Stimulated activated CD8-positive, alpha-beta memory T cell treated with anti-CD3 and anti-CD28 coated beads, Interleukin-7, amount 100 ng/mL, for 4 hours (primary cell): ENCODE data around the gene CBLN3.

Experiments used
- DNase-seq, 2 donors: peaks; one replicate each; pipeline ENCODE4 v3.0.0-alpha.2; 2020; ENCODE audit warnings: low read depth in 2 of 2

CBLN3 gene

DNA sequence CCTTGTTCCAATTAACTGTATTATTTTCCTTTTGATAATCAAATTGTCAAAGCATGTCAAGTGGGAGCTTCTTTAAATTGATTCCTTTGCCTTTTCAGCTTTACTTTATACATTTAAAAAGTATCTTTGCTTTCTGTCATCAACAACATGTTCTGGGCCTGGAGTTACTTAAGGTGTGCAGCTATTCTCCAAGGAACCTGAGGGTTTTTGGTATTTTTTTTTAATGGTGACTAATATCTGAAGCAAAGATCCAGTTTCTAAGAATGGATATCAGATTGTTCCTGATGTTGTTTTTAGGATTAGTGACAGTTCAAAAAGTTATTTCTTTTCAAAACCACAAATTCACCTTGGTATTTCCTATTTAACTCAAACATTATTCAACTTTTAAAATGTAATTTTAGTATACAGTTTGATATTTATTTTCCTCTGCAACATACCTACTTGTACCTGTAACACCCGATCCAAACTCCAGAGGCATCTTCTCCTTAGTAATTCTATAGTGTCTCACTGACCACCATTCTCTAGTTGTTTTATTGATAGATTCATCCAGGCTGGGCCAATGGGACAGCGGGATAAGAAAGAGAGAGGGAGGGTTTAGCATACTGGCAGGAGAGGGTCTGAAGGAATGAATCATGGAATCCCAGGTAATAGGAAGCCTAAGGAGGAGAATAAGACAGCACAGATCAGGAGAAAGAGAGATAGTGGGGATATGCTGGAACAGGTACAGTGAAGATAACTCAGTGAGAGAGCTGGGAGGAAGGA lies 3.1 kb downstream of the CBLN3 start:
- DNase-seq = no peak

DNA sequence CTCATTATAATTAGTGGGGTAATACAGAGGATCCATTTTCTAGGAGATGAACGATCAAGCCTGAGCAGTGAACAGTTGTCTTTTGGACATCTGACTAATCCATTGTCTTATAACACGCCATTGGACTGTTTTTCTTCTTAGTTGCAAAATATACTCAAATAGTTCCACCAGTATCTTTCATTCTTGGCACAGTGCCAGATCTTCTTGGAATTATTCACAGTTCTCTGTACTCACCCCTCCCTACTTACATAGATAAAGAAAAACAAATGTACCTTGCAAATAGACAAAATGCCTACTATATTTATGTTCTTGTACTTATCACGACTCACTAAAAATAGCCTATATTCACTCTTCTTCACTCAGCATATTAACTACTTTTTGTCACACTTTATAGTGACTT lies 3.8 kb downstream of the CBLN3 start:
- no peak for DNase-seq

DNA sequence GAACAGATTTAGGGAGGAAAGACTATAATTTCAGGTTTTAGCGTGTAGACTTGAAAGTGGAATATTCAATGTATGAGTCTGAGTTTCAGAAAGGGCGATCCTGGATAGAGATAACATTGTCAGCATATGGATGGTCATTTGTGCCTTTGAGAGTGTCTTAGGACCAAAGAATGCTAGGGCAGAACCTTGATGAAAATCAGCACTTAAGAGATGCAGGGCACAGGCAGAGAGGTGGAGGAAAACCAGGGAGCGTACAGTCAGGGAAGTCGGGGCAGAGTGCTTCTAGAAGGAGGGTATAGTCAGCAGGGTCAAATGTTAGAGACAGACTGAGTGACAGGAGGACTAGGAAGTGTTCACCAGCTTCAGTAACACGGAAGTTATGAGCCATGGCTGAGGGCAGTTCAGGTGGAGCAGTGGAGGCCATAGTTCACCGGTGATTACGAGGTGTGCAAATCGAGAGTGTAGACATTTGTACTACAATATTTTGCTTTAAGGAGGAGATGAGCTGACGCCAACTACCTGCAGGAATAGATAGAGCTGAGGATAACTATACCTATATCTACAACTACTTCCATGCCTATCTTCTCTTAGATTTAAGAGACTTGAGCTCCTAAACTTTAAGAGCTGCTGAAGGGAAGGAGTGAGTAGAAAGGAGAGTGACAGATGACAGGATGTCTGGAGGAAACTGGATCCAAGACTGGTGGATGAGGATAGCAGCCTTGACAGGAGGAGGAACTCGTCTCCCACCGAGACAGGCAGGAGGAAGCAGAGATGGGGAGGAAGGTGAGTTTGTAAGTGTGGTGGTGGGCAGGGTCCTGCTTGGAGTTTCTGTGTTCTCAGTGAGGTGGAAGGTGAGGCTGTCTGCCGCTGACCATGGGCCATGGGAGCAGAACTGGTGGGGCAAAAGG lies 6.5 kb downstream of the CBLN3 start:
- DNase-seq = no peak

DNA sequence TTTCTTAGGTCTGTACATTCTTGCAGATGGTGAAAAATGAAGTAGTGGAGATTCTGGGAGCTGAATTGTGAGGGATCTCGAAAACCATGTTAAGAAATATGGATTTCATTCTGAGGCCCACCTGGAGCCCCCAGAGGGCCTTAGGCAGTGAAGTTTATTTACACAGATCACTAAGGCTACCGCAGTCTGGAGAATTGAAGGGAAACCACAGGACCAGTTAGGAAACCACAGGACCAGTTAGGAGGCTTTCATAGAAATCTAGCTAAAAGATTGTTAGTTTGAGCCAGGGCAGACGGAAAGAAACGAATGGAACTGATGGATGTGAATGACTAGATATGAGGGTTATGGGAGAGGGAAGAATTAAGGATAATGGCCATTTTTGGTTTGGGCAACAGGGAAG lies 7.2 kb downstream of the CBLN3 start:
- DNase-seq = no peak

DNA sequence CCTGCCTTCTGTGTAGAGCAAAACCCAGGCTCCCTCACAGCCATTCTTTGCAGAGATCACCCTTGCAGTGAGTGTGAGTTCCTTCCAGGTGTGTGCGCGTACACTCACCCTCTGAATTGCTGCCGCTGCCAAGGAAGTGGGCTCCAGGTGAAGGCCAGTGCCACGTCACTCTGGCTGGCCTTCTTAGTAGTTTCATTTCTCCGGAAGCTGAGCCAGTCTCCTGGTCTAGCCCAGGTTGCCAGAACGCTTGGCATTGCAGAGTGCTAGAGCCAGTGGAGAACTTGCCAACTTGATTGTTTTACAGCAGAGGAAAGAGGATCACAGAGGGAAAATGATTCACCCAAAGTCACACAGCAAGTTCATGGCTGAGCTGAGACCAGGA lies 11.0 kb downstream of the CBLN3 start:
- DNase-seq = no peak

DNA sequence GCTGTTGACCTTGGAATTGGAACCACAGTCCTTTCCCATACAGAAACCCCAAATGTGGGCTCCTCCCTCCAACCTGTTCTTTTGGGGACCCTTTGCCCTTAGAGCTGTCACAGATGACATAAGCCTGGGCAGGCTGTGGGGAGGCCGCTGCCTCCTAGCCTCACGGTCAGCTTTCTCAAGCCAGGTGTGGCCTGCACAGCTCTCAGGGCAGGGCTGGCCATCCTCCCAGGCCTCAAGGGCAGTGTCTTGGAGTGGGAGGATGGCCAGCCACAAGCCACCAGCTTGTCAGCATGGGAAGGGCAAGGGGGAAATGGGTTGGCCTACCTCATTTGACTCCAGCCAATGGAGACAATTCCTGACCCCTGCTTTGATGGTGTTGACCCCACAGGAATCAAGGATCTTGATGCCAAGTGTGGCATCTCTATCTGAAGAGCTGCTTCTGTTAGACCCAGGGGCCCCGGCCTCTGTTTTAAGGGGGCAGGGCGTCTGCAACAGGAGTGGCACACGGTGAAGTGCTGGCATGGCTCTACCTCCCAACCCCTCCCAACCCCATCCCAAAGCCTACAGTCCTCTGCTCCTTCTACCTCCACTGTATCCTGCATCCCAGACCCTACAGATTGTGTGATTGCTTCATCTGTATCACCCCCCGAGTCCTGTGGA lies 11.5 kb downstream of the CBLN3 start:
- DNase-seq = no peak

DNA sequence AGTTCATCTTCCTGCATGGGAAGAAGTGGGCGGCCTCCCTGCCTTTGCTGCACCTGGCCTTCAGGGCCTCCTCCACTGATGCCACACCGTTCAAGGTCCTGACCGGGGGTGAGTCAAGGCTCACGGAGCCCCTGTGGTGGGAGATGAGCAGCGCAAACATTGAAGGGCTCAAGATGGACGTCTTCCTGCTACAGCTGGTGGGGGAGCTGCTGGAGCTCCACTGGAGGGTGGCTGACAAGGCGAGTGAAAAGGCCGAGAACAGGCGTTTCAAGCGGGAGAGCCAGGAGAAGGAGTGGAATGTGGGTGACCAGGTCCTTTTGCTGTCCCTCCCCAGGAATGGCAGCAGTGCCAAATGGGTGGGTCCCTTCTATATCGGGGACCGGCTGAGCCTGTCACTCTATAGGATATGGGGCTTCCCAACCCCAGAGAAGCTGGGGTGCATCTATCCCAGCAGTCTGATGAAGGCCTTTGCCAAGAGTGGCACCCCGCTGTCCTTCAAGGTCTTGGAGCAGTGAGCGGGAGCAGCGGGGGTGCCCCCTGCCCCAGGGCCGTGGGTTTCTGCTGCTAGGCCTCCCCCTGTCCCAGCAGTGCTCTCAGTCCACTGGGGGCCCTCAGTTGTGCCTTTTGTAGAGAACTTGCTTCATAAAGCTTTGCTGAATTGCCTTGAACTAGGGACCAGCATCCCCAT lies 12.4 kb downstream of the CBLN3 start:
- no peak for DNase-seq

DNA sequence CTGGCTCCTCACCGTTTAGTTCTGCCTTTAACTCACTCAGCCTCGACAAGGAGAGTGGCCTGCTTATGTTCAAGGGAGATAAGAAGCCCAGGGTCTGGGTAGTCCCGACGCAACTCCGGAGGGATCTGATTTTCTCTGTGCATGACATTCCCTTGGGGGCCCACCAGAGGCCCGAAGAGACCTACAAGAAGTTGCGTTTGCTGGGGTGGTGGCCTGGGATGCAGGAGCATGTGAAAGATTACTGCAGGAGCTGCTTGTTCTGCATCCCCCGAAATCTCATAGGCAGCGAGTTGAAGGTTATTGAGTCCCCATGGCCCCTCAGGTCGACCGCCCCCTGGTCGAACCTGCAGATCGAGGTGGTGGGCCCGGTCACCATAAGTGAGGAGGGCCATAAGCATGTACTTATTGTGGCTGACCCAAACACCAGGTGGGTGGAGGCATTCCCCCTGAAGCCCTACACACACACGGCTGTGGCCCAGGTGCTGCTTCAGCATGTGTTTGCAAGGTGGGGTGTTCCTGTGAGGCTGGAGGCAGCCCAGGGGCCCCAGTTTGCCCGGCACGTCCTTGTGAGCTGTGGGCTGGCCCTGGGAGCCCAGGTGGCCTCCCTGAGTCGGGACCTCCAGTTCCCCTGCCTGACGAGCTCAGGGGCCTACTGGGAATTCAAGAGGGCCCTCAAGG lies 13.1 kb downstream of the CBLN3 start:
- DNase-seq = no peak

DNA sequence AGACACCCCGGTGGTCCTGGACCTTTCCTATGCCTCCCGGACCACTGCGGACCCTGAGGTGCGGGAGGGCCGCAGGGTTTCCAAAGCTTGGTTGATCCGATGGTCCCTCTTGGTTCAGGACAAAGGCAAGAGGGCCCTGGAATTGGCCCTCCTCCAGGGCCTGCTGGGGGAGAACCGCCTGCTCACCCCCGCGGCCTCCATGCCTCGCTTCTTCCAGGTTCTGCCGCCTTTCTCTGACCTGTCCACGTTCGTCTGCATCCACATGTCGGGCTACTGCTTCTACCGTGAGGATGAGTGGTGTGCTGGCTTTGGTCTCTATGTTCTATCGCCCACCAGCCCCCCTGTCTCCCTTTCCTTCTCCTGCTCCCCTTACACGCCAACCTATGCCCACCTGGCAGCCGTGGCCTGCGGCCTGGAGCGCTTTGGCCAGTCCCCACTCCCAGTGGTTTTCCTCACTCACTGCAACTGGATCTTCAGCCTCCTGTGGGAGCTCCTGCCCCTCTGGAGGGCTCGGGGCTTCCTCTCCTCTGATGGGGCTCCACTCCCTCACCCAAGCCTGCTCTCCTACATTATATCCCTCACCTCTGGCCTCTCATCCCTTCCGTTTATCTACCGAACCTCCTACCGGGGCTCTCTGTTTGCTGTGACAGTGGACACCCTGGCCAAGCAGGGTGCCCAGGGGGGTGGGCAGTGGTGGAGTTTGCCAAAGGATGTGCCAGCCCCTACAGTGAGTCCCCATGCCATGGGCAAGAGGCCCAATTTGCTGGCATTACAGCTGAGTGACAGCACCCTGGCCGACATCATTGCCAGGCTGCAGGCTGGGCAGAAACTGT lies 13.8 kb downstream of the CBLN3 start:
- no peak for DNase-seq

DNA sequence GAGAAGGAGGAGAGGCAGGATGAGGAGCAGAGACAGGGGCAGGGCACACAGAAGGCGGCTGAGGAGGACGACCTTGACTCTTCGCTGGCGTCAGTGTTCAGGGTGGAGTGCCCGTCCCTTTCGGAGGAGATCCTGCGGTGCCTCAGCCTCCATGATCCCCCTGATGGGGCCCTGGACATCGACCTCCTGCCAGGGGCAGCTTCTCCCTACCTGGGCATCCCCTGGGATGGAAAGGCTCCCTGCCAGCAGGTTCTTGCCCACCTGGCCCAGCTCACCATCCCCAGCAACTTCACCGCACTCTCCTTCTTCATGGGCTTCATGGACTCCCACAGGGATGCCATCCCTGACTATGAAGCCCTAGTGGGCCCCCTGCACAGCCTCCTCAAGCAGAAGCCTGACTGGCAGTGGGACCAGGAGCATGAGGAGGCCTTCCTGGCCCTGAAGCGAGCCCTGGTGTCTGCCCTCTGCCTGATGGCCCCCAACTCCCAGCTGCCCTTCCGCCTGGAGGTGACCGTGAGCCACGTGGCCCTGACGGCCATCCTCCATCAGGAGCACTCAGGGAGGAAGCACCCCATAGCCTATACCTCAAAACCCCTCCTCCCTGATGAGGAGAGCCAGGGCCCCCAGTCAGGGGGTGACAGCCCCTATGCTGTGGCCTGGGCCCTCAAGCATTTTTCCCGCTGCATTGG lies 14.6 kb downstream of the CBLN3 start:
- no peak for DNase-seq

DNA sequence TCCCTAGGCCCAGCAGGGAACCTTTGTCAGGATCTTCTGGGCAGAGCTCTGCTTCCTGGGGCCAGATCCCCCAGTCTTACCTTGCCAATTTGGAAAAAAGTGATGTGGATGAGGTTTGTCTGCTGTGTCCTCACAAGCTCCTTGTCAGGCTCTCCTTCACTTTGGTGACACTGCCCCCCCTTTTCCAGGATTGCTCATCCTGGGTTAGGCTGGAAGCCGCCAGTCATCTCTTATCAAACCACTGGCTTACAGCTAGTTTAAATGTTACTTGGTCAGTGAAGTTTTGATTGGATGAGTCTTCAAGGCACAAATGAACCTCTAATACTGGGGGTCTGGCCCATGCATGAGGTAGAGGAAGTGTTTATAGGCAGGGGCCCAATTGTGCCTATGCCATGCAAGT lies 15.4 kb downstream of the CBLN3 start:
- no peak for DNase-seq

DNA sequence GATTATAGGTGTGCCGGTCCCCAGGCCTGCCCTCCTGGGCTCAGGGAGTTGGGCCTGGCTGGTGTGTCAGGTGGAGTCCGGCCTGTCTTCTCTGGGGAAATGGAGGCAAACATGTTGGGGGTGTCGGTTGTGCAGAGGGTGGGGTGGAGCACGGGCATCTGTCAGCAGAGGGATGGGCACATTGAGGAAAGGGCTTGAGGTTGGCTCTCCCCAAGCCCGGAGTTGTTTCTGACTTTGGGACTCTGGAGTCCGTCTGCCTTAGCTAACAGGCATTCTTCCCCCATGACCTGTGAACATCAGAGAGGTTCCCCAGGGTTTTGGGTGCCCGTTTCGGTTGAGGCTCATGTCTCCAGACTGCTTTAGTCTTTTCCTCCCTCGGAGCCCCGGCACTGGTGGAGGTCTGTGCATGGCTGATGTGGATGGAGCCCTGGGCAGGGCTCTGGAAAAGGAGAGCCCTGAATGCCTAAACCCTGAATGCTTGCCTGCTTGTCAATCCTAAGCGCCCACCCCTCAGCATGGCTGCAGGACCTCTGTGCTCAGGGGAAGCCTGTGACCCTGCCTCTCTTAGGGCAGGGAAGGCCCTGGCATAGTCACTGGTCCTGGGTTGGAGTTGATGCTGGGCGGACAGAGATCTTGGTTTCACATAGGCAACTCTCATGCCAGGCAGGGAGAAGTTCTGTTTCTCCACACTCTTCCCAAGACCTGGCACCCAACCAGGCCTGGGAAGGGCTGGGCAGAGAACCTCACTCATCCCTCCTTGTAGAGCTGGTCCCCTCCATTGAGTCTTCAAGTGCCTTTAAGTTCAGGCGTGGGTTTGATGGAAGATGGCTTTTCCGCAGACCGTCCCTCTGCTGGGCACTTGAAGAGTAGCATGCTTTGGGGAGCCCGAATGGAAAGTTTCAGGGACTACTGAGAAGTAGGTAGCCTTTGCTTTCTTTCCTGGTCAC lies 17.8 kb downstream of the CBLN3 start:
- no peak for DNase-seq

DNA sequence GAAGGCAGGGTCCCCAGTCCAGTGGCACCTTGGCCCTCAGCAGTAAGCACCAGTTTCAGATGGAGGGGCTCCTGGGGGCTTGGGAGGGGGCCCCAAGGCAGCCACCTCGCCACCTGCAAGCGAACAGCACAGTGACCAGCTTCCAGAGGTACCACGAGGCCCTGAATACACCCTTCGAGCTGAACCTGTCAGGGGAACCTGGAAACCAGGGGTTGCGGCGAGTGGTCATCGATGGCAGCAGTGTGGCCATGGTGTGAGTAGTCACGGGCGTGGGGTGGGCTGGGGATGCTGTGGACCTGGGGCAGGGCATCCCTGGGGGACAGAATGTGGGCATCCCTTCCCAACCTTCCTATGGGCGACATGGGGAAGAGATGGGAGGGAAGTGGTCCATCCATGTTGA lies 19.5 kb downstream of the CBLN3 start:
- DNase-seq = no peak

DNA sequence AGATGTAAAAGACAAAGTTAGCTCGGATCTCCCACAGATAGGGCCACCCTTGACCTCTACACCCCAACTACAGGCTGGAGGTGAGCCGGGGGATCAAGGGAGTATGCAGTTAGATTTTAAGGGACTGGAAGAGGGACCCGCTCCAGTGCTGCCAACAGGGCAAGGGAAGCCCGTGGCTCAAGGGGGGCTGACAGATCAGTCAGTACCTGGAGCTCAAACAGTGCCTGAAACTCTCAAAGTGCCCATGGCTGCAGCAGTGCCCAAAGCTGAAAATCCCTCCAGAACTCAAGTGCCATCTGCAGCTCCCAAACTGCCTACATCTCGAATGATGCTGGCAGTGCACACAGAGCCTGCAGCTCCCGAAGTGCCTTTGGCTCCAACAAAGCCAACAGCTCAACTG lies 20.3 kb downstream of the CBLN3 start:
- DNase-seq = no peak

DNA sequence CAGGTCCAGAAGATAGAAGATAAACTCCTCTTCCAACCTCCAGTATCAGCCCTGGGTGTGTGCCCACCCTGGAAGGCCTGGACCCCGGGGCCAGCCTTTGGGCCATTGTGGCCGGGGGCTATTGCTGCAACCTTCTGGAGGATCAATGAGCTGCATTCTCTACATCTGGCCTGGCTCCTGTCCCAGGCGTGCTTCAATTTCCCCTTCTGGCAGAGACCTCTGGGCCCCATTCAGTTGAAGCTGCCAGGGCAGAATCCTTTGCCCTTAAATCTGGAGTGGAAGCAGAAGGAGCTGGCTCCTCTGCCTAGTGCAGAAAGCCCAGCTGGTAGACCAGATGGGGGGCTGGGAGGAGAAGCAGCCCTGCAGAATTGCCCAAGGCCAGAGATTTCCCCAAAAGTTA lies 20.7 kb downstream of the CBLN3 start:
- DNase-seq = no peak

DNA sequence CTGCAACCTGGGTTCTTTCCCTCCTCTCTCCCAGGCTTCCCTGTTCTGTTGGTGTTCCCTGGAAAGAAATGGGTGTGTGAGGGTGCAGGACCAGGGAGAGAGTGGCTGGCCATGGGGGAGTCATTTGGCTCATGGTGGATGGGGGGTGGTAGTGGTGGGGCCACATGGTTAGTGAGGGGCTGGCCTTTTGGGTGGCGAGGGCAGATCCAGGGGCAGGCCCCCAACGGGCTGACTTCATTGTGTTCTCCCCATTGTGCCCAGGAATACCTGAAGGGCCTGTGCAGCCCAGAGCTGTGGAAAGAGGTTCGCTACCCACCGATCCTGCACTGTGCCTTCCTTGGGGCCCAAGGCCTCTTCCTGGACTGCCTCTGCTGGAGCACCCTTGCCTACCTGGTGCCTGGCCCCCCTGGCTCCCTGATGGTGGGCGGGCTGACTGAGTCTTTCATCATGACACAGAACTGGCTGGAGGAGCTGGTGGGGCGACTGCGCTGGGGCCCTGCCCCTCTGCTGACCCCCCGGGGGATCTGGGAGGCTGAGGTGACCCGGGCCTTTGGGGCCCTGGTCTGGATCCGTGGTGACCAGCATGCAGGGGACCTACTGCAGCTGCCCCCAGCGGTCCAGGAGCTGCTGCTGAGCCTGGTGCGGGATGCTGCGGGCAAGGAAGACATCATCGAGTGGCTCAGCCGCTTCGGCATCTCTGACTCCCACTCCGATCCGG lies 21.7 kb downstream of the CBLN3 start:
- DNase-seq = no peak

DNA sequence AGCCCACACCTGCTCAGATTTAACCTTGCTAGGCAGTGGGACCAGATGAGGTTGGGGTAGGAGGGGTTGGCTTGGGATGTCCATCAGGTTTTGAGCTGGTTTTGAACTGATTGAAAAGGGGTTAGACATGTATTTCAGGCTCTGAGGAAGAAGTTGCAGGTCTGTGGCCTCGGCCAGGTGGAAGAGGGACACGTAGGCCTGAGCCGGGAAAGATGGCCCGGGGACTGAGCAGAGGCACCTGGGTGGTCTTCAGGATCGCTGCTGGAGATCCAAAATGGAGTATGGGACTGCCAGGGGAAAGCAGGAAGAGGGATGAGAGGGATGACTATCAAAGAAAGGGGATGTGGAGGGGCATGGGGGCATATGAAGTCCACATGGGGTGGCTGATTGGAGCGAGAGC lies 23.1 kb downstream of the CBLN3 start:
- no peak for DNase-seq

DNA sequence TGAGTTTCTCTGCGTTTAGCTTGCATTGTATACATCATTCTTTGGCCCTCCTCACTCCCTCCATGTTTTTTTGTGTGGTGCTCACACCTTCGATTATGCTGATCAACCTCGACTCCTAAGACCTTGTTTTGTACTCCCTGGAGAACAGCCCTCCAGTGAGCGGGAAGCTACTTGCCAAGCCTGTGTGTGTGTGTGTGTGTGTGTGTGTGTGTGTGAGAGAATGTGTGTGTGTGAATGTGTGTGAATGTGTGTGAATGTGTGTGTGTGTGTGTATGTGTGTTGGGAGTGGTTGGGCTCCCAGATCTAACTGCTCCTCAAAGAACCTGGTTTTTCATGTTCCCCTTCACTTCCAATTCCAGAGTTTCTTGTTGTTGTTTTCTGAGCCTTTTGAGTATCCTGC lies 24.7 kb downstream of the CBLN3 start:
- DNase-seq = no peak
